ENCODE measurements around the gene STAB2.
A peak's percentile ranks its signal among the peaks of the same experiment; 100 is the strongest.

Gene STAB2, protein sequence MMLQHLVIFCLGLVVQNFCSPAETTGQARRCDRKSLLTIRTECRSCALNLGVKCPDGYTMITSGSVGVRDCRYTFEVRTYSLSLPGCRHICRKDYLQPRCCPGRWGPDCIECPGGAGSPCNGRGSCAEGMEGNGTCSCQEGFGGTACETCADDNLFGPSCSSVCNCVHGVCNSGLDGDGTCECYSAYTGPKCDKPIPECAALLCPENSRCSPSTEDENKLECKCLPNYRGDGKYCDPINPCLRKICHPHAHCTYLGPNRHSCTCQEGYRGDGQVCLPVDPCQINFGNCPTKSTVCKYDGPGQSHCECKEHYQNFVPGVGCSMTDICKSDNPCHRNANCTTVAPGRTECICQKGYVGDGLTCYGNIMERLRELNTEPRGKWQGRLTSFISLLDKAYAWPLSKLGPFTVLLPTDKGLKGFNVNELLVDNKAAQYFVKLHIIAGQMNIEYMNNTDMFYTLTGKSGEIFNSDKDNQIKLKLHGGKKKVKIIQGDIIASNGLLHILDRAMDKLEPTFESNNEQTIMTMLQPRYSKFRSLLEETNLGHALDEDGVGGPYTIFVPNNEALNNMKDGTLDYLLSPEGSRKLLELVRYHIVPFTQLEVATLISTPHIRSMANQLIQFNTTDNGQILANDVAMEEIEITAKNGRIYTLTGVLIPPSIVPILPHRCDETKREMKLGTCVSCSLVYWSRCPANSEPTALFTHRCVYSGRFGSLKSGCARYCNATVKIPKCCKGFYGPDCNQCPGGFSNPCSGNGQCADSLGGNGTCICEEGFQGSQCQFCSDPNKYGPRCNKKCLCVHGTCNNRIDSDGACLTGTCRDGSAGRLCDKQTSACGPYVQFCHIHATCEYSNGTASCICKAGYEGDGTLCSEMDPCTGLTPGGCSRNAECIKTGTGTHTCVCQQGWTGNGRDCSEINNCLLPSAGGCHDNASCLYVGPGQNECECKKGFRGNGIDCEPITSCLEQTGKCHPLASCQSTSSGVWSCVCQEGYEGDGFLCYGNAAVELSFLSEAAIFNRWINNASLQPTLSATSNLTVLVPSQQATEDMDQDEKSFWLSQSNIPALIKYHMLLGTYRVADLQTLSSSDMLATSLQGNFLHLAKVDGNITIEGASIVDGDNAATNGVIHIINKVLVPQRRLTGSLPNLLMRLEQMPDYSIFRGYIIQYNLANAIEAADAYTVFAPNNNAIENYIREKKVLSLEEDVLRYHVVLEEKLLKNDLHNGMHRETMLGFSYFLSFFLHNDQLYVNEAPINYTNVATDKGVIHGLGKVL (N-terminal part only)

DNA sequence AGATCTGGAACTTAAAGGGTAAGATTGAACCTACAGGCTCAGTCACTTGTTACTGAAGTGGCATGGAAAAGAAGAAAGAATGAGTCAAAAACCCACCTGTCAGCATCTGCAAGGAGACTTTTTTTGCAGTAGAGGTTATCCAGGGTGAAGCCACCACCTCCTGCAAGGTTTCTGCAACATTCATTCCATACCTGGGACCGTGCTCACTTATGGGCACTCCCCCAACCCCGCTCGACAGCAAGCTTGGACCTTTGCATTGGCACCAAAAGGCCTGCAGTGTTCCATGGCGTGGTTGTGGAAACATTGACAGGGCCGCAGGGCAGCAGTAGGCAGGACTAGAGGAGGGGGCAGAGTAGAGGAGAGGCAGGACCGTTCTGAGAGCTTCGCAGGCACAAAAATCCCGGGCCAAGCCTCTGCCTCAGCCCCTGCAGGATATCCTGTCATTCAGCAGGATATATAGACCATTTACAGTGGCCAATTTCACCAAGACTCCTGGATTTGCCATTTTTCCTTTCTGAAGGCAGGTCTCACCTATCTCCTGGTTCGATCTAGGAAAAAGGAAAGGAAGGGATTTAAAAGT, at the start of gene STAB2:
TSS of gene STAB2 (plus strand) at position 483 of the 580 bp plus-strand sequence. CDS start 204 bp downstream, outside the sequence.
- DNase-seq (ENCODE audit: low read depth in 2 of 2): no peak

GRCh38 chr12:103538397-103538796, 48.7 kb upstream of the STAB2 start:
- no peak for DNase-seq (ENCODE audit: low read depth in 2 of 2)

GRCh38 chr12:103540319-103540718, 46.8 kb upstream of the STAB2 start:
- DNase-seq (ENCODE audit: low read depth in 2 of 2): no peak

DNA sequence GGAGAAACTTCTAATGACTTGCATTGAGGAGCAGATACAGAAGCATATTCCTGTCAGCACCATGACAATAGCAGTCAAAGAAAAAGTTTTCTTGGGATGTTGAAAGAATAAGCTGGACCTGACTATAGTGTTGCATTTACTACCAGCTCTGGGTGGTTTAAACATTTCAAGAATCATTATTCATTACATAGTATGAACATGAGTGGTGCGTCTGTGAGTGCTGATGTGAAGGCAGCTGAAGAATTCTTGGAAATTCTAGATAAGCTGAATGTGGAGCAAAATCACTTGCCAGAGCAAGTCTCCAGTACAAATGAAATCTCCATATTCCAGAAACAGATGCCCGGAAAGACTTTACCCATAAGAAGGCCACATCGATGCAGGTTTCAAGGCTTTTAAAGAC, 45.0 kb upstream of the STAB2 start:
- DNase-seq (ENCODE audit: low read depth in 2 of 2): no peak

GRCh38 chr12:103546959-103547358, 40.1 kb upstream of the STAB2 start:
- DNase-seq (ENCODE audit: low read depth in 2 of 2): no peak

DNA sequence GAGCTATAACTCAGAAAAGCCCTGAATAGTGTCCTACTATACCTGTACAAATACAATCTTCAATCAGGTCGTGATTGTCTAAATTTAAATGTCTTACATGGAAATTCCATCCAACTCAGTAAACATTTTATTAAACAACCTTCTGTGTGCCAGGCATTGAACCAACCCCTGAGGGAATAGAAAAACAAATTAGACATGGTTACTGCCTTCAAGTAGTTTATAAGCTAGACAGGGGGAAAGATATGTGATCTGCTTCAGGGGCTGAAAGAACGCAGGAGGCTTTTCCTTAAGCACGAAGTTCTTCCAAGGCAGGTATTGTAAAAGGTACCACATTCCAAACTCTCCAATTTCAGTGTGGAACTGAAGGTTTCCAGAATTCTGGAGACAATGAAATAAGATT, 39.7 kb upstream of the STAB2 start:
- DNase-seq (ENCODE audit: low read depth in 2 of 2): no peak

DNA sequence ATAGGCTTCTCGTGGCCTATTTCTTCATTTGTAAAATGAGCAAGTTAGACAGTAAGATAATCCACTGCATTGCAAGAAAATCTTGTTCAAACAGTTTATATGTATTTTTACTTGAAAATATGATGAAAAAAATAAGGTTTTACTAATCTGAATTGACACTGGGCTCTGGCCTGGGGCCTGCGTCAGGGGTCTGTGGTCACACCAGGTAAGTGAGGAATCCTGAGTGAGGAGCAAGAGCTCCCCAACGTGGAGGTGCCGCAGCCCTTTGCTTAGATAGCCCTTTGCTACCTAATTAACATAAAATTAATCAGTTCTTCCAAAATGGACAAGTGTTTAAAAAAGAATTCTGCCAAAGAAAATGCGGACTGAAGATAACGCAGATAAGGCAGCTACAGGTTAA, 39.1 kb upstream of the STAB2 start:
- DNase-seq (ENCODE audit: low read depth in 2 of 2): no peak

- DNase-seq (ENCODE audit: low read depth in 2 of 2): peak; percentile 62 to 65
Measured at GRCh38 chr12:103548622-103549601, 38.2 kb upstream of the STAB2 start.

- DNase-seq (ENCODE audit: low read depth in 2 of 2): no peak
Measured at GRCh38 chr12:103556890-103557627, 30.0 kb upstream of the STAB2 start.

DNA sequence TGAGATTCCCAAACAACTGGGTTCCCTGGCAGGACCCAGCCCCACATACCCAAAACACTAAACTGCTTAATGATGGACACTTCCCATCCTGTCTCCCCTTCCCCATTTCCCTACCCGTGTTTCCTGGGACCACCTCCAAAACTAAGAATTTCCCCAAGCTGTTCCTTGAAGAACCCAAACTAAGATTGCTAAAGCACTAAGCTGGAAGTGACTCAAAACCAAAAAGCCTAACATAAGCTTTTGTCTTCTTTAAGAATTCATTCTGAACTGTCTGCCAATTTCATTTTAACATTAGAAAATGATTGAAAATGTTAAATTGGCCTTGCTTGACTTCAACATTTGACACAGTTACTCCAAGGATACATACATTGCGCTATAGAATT, 29.5 kb upstream of the STAB2 start:
- no peak for DNase-seq (ENCODE audit: low read depth in 2 of 2)

DNA sequence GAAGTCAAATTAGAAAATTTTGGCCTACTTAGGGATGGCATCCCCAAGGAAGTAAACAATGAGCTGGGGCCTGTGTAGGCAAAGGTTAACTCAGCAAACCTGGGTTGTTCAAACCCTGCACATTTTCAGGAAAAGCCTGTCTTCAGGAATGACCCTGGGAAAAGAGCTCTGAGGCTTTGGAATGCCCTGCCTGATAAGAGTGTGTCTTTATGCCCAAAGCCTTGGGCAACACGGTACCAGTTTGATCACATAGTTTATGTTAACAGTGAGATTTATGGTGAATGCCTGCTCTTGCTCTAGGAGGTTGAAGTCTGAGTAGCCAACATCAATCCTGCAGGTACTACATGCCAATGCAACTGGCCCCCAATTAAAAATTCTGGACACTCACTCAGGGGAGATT, 28.2 kb upstream of the STAB2 start:
- DNase-seq (ENCODE audit: low read depth in 2 of 2): no peak

- no peak for DNase-seq (ENCODE audit: low read depth in 2 of 2)
Measured at GRCh38 chr12:103560604-103561101, 26.4 kb upstream of the STAB2 start.

- no peak for DNase-seq (ENCODE audit: low read depth in 2 of 2)
Measured at GRCh38 chr12:103561174-103561573, 25.9 kb upstream of the STAB2 start.

DNA sequence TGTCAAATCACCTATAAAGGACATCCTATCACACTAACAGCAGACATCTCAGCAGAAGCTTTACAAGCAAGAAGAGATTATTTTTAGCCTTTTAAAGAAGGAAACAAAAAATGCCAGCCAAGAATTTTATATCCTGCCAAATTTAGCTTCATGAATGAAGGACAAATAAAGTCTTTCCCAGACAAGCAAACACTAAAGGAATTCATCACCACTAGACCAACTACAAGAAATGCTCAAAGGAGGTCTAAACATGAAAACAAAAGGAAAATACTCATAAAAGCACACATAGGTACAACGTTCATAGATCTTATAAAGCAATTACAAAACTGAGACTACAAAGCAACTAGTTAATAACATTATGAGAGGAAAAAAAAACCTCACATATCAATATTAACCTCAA, 20.7 kb upstream of the STAB2 start:
- DNase-seq (ENCODE audit: low read depth in 2 of 2): no peak

- no peak for DNase-seq (ENCODE audit: low read depth in 2 of 2)
Measured at GRCh38 chr12:103569278-103569677, 17.8 kb upstream of the STAB2 start.

- DNase-seq (ENCODE audit: low read depth in 2 of 2): no peak
Measured at GRCh38 chr12:103571286-103571685, 15.8 kb upstream of the STAB2 start.

GRCh38 chr12:103572312-103573045, 14.6 kb upstream of the STAB2 start:
- DNase-seq (ENCODE audit: low read depth in 2 of 2): no peak

DNA sequence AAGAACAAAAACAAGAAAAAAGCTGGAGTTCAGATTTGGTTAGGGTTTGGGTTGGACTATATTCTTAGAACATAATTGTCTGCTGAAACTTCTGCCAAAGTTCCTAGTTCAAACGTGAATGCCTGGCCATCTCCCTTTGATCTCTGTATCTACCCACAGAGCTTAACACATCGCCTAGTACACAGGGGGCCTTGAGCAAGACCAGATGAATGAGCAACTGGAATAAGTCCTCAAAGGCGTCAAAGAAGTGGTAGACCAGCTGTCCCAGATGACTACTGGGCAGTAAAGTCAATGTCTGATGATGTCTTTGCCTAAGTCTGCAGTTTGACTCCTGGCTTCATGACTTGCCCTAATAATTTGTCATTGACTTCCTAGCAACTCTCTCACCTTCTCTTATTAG, 13.9 kb upstream of the STAB2 start:
- DNase-seq (ENCODE audit: low read depth in 2 of 2): no peak

- DNase-seq (ENCODE audit: low read depth in 2 of 2): no peak
Measured at GRCh38 chr12:103578926-103579325, 8.1 kb upstream of the STAB2 start.
